B cell (primary cell): ENCODE measurements around the gene SSR2. TPM values are rescaled to one million over a fixed set of nuclear protein-coding genes. Genes with fewer than 3 reads are reported as not detected.

Source experiments
- ATAC-seq: fragments of 200-7000 bp; cut with Tn5 transposase; one replicate; pipeline ENCODE4 v1.10.0; 2021; ENCODE audit warnings: low read depth, mild to moderate bottlenecking, moderate number of reproducible peaks, moderate library complexity
- CTCF ChIA-PET: fragments of 350-600 bp; sonication (Branson Sonifier 250); formaldehyde crosslinking; loops from one replicate; lab custom pipeline; 2021; ENCODE audit warnings: antibody characterized with exemption, inconsistent platforms; lab: Charles Lee
- POLR2A ChIA-PET: fragments of 350-600 bp; sonication (Branson Sonifier 250); formaldehyde crosslinking; loops from one replicate; lab custom pipeline; 2021; ENCODE audit warnings: antibody characterized with exemption; lab: Charles Lee
- DNase-seq: peaks from one replicate; pipeline ENCODE4 v3.0.0; 2013
- H2AFZ ChIP-seq: 2 replicates; pipeline ENCODE4 v1.6.1; 2012; ENCODE audit warnings: mild to moderate bottlenecking, low read depth, low read length; ENCODE audit not compliant: insufficient read depth, poor library complexity, severe bottlenecking
- H3K27ac ChIP-seq, 2 donors: 1 replicate in 1 of 2; 2 replicates in 1 of 2; pipeline ENCODE4 v1.5.1; 2012 to 2013; ENCODE audit warnings: low read length in 2 of 2, mild to moderate bottlenecking in 2 of 2, moderate library complexity in 1 of 2
- H3K27me3 ChIP-seq, 4 experiments: fragments of 200-600 bp in 1 of 4; sonication (generic) in 1 of 4; replicated peaks in 1 of 4; 1 replicate in 2 of 4; 2 replicates in 2 of 4; pipeline versions ENCODE4 v1.6.1 to v1.7.0; 2013 to 2016; ENCODE audit warnings: low read length in 3 of 4, mild to moderate bottlenecking in 2 of 4, mixed read lengths in 1 of 4, moderate library complexity in 1 of 4; ENCODE audit not compliant: insufficient read depth in 4 of 4, control insufficient read depth in 3 of 4; ENCODE audit errors: control extremely low read depth in 1 of 4
- H3K36me3 ChIP-seq, 2 experiments: replicated peaks in 1 of 2; 1 replicate in 1 of 2; 2 replicates in 1 of 2; pipeline versions ENCODE4 v1.6.1 to v1.7.1; 2013; ENCODE audit warnings: low read length in 1 of 2; ENCODE audit not compliant: insufficient read depth in 2 of 2, control insufficient read depth in 1 of 2; ENCODE audit errors: control extremely low read depth in 1 of 2, extremely low read depth in 1 of 2
- H3K4me1 ChIP-seq, 2 donors: fragments of 200-600 bp in 1 of 2; sonication (generic) in 1 of 2; 1 replicate in 1 of 2; 2 replicates in 1 of 2; pipeline versions ENCODE4 v1.5.1 to v1.6.1; 2013 to 2017; ENCODE audit warnings: low read length in 2 of 2; ENCODE audit not compliant: control insufficient read depth in 2 of 2, insufficient read depth in 2 of 2
- H3K4me2 ChIP-seq: replicated peaks from 2 replicates; pipeline ENCODE3; 2012; ENCODE audit warnings: mild to moderate bottlenecking, low read depth, low read length; ENCODE audit not compliant: poor library complexity, severe bottlenecking
- H3K4me3 ChIP-seq, 5 experiments: fragments of 200-600 bp in 1 of 5; sonication (generic) in 1 of 5; 1 replicate in 3 of 5; 2 replicates in 2 of 5; pipeline versions ENCODE4 v1.5.1 to v1.7.0; 2011 to 2016; ENCODE audit warnings: low read length in 4 of 5, mild to moderate bottlenecking in 4 of 5, low read depth in 2 of 5, control low read depth in 1 of 5, moderate library complexity in 1 of 5; ENCODE audit not compliant: insufficient read depth in 1 of 5; ENCODE audit errors: control extremely low read depth in 1 of 5, extremely low read depth in 1 of 5
- H3K79me2 ChIP-seq: fragments of 200-600 bp; sonication (generic); one replicate; pipeline ENCODE4 v1.6.0; 2016; ENCODE audit warnings: low read length; ENCODE audit not compliant: control insufficient read depth, insufficient read depth
- H3K9ac ChIP-seq: fragments of 200-600 bp; sonication (generic); 2 replicates; pipeline ENCODE4 v1.6.1; 2017; ENCODE audit warnings: mild to moderate bottlenecking, low read length, moderate library complexity
- H3K9me3 ChIP-seq, 3 donors: one replicate each; pipeline versions ENCODE4 v1.6.1 to v1.7.1; 2013; ENCODE audit warnings: low read length in 2 of 3; ENCODE audit not compliant: control insufficient read depth in 2 of 3, insufficient read depth in 1 of 3; ENCODE audit errors: control extremely low read depth in 1 of 3
- H4K20me1 ChIP-seq: 2 replicates; pipeline ENCODE4 v1.6.0; 2012; ENCODE audit warnings: mild to moderate bottlenecking, low read length; ENCODE audit not compliant: insufficient read depth, control insufficient read depth, poor library complexity, severe bottlenecking
- H3K27ac Mint-ChIP-seq: one replicate; pipeline ENCODE4 v1.8.0; 2021; ENCODE audit warnings: mixed read lengths
- H3K27me3 Mint-ChIP-seq: one replicate; pipeline ENCODE4 v1.8.0; 2021; ENCODE audit warnings: mixed read lengths
- H3K4me1 Mint-ChIP-seq: one replicate; pipeline ENCODE4 v1.8.0; 2021; ENCODE audit warnings: mixed read lengths
- H3K4me3 Mint-ChIP-seq: one replicate; pipeline ENCODE4 v1.8.0; 2021; ENCODE audit warnings: mixed read lengths
- H3K9me3 Mint-ChIP-seq: one replicate; pipeline ENCODE4 v1.8.0; 2022; ENCODE audit warnings: mixed read lengths; ENCODE audit not compliant: insufficient read depth
- CTCF ChIP-seq: fragments of 200-600 bp; IDR thresholded peaks from one replicate; pipeline ENCODE4 v1.8.0; 2022; ENCODE audit warnings: antibody characterized with exemption, mild to moderate bottlenecking
- EZH2 ChIP-seq: IDR thresholded peaks from 2 replicates; pipeline ENCODE4 v1.6.1; 2012; ENCODE audit warnings: borderline replicate concordance, low read depth, mild to moderate bottlenecking, moderate library complexity, low read length; ENCODE audit not compliant: insufficient read depth, poor library complexity, severe bottlenecking
- WGBS: methylation state at CpG from one replicate; pipeline ENCODE4 v1.1.5; 2013; ENCODE audit warnings: missing lambda C conversion rate; ENCODE audit not compliant: insufficient coverage; 5-methylcytosine and 5-hydroxymethylcytosine counted together
- intact Hi-C: fragments of 100-400 bp; cut with micrococcal nuclease; formaldehyde crosslinking; loops from one replicate; pipeline ENCODE4 v1.10.0; 2022
- polyA plus RNA-seq: library from polyadenylated mRNA; depleted of rRNA; stranded (reverse); fragments of >200 nt; gene quantifications from 2 replicates; pipeline ENCODE4 v1.2.3, GENCODE V29; 2012
- total RNA-seq, 2 donors: library from RNA; stranded (reverse); fragments of 120-200 nt in 1 of 2; gene quantifications; 1 replicate in 1 of 2; 2 replicates in 1 of 2; pipeline versions ENCODE4 v1.2.3 to v1.2.4, GENCODE V29; 2013 to 2022

Gene SSR2
- total and polyA plus RNA-seq, 2 donors (not counting 1 experiment from before 2014, with no cell fraction given), result 160 to 359 TPM

- no peak overlapping the region for H3K4me2 ChIP-seq
- no peaks in the 10 kb centered on the region for H3K4me1 Mint-ChIP-seq
- no peak for TF ChIP-seq CTCF
- TF ChIP-seq EZH2, result no peak
- H3K4me3 Mint-ChIP-seq, result no peak overlapping the region
- no peaks in the 10 kb centered on the region for H3K36me3 ChIP-seq
- no peaks in the 10 kb centered on the region for H3K4me1 ChIP-seq
- no peak overlapping the region for H3K27ac Mint-ChIP-seq
- H3K27me3 Mint-ChIP-seq, result no peaks in the 10 kb centered on the region
- ChIA-PET CTCF (interaction anchor here (1.1 kb wide), 1 partner anchor 12 kb away, joined by 3 read pairs; no protein-coding TSS in a partner anchor), POLR2A (no interaction called here)
- H3K4me3 ChIP-seq, result no peak overlapping the region
- no peak overlapping the region for H2AFZ ChIP-seq
- H3K27me3 ChIP-seq, result no peaks in the 10 kb centered on the region
- no peaks in the 10 kb centered on the region for H4K20me1 ChIP-seq
- no peak overlapping the region for H3K27ac ChIP-seq
- H3K9me3 Mint-ChIP-seq, result no peaks in the 10 kb centered on the region
- intact Hi-C loops, result no loop called here
- 80% methylated on average over 1 of the region's 4 CpGs for WGBS
- ATAC-seq, result no peak
- no peak overlapping the region for H3K9ac ChIP-seq
- H3K79me2 ChIP-seq, result no peaks in the 10 kb centered on the region
- DNase-seq, result no peak
- no peaks in the 10 kb centered on the region for H3K9me3 ChIP-seq
Measured at GRCh38 chr1:156001662-156002171, 19.0 kb downstream of the SSR2 start.

GRCh38 chr1:156001021-156001661 lies 19.6 kb downstream of the SSR2 start:
- no peak for TF ChIP-seq CTCF
- no peak for TF ChIP-seq EZH2
- no peak overlapping the region for H3K4me2 ChIP-seq
- H4K20me1 ChIP-seq, result no peaks in the 10 kb centered on the region
- no peak overlapping the region for H3K27ac ChIP-seq
- no peaks in the 10 kb centered on the region for H3K27me3 Mint-ChIP-seq
- ATAC-seq, result no peak
- no peak overlapping the region for H3K4me3 ChIP-seq
- intact Hi-C loops, result no loop called here
- H3K4me3 Mint-ChIP-seq, result no peak overlapping the region
- no peak for DNase-seq
- H3K27ac Mint-ChIP-seq, result no peak overlapping the region
- ChIA-PET CTCF (interaction anchor here (1.1 kb wide), 1 partner anchor 12 kb away, joined by 3 read pairs; no protein-coding TSS in a partner anchor), POLR2A (no interaction called here)
- WGBS, result 93% methylated on average over 8 of the region's 10 CpGs
- no peaks in the 10 kb centered on the region for H3K9me3 Mint-ChIP-seq
- H2AFZ ChIP-seq, result no peak overlapping the region
- no peaks in the 10 kb centered on the region for H3K36me3 ChIP-seq
- H3K9ac ChIP-seq, result no peak overlapping the region
- H3K79me2 ChIP-seq, result no peaks in the 10 kb centered on the region
- no peaks in the 10 kb centered on the region for H3K4me1 ChIP-seq
- H3K27me3 ChIP-seq, result no peaks in the 10 kb centered on the region
- no peaks in the 10 kb centered on the region for H3K4me1 Mint-ChIP-seq
- H3K9me3 ChIP-seq, result no peaks in the 10 kb centered on the region
